Karpas-422 (cell line): ENCODE data around the gene CTNNBL1. TPM values are rescaled to one million over a fixed set of nuclear protein-coding genes. Genes with fewer than 3 reads are reported as not detected.
"Not testable (repeated sequence)": the region's sequence is repeated elsewhere in the genome, so short reads cannot be mapped to it uniquely, and the experiment has no call there.

Experiments used
- DNase-seq: peaks from one replicate; pipeline ENCODE4 v3.0.0-alpha.2; 2015
- H2AFZ ChIP-seq: fragments of 200-600 bp; sonication (generic); 2 replicates; pipeline ENCODE4 v1.6.1; 2014; ENCODE audit warnings: antibody characterized with exemption, low read length, mixed read lengths
- H3K27ac ChIP-seq: fragments of 200-600 bp; sonication (generic); 2 replicates; pipeline ENCODE4 v1.5.1; 2014; ENCODE audit warnings: mild to moderate bottlenecking, low read length, moderate library complexity
- H3K27me3 ChIP-seq: fragments of 200-600 bp; sonication (generic); 2 replicates; pipeline ENCODE4 v1.6.1; 2014; ENCODE audit warnings: low read length, mixed read lengths
- H3K36me3 ChIP-seq: fragments of 200-600 bp; sonication (generic); 2 replicates; pipeline ENCODE4 v1.6.1; 2014; ENCODE audit warnings: low read length, mixed read lengths; ENCODE audit not compliant: insufficient read depth
- H3K4me1 ChIP-seq: fragments of 200-600 bp; sonication (generic); 2 replicates; pipeline ENCODE4 v1.6.1; 2014; ENCODE audit warnings: mild to moderate bottlenecking, low read length, mixed read lengths
- H3K4me2 ChIP-seq: fragments of 200-600 bp; sonication (generic); 2 replicates; pipeline ENCODE4 v1.6.1; 2014; ENCODE audit warnings: low read length, low read depth, mild to moderate bottlenecking; ENCODE audit not compliant: poor library complexity, severe bottlenecking
- H3K4me3 ChIP-seq: fragments of 200-600 bp; sonication (generic); 2 replicates; pipeline ENCODE4 v1.5.1; 2014; ENCODE audit warnings: mild to moderate bottlenecking, antibody characterized with exemption, low read length, mixed read lengths
- H3K79me2 ChIP-seq: fragments of 200-600 bp; sonication (generic); 2 replicates; pipeline ENCODE4 v1.6.1; 2014; ENCODE audit warnings: mild to moderate bottlenecking, low read length, mixed read lengths
- H3K9ac ChIP-seq: fragments of 200-600 bp; sonication (generic); 2 replicates; pipeline ENCODE4 v1.6.0; 2014; ENCODE audit warnings: low read length
- H3K9me2 ChIP-seq: fragments of 200-600 bp; sonication (generic), shearing (Covaris generic); replicated peaks from 2 replicates; pipeline ENCODE4 v1.6.0; 2014; ENCODE audit warnings: mild to moderate bottlenecking, low read length, moderate library complexity; ENCODE audit not compliant: insufficient read depth
- H3K9me3 ChIP-seq: fragments of 300-700, 200-600 bp; sonication (generic); 2 replicates; pipeline ENCODE4 v1.6.1; 2014; ENCODE audit warnings: low read length, mixed read lengths
- H4K20me1 ChIP-seq: fragments of 200-600 bp; sonication (generic); 2 replicates; pipeline ENCODE4 v1.6.1; 2014; ENCODE audit warnings: mild to moderate bottlenecking, antibody characterized with exemption, low read length, low read depth; ENCODE audit not compliant: insufficient read depth
- total RNA-seq: library from RNA; depleted of rRNA; stranded (reverse); fragments of >200 nt; shearing (Covaris generic); gene quantifications from 2 replicates; pipeline ENCODE4 v1.2.3, GENCODE V29; 2014; ENCODE audit warnings: low replicate concordance

Gene CTNNBL1
- total RNA-seq, 1 experiment from 2014 or later = 70.0 TPM

DNA sequence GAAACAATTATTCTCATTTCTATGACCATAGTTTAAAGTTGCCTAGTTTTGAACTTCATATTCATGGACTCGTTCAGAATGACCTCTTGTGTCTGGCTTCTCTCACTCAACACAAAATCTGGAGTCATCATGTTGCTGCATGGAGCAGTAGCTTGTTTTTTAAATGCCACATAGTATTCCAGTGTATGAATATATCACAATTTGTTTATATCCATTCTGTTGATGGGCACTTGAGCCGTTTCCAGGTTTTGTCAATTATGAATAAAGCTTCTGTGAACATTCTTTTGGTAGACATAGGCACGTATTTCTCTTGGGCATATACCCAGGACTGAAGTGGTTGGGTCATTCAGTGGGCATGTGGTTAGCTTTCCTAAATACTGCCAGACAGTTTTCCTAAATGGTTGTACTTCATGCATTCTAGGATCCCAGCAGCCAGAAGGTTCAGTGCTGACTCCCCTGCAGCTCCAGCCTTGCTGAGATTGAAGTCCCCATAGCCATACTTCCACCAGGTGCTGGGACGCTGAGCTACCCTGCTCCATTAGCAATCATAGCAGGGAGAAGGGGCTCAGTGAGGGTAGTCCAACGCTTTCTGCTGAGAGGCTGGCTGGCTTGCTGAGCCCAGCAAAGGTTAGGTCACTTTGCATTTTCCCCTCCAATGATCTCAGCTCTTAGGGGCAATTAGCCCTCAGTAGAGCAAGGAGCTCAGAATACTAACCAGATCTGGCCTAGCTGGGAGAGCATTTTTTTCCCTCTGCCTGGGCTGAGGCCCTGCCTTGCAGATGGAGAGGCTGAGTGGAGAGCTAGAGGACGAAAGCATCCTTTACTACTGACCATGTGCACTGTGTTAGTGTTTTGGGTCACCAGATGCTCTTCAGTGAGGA lies 35.7 kb upstream of the CTNNBL1 start:
- 0 out of 2 replicates have a peak, but pooled peaks cover 3% of the 10 kb centered on the region for H3K27me3 ChIP-seq
- H2AFZ ChIP-seq = peak overlapping the region; percentile 16; the same call in 1 of the 2 replicates
- H3K4me2 ChIP-seq = peak overlapping the region; percentile 53
- no peaks in the 10 kb centered on the region for H3K79me2 ChIP-seq
- DNase-seq = peak; percentile 77
- peaks cover 22% of the 10 kb centered on the region for H3K4me1 ChIP-seq
- H3K9ac ChIP-seq = peak overlapping the region; percentile 52
- H3K9me3 ChIP-seq = no peaks in the 10 kb centered on the region
- H4K20me1 ChIP-seq = no peaks in the 10 kb centered on the region
- H3K4me3 ChIP-seq = peak overlapping the region; percentile 24; the same call in 1 of the 2 replicates
- no peaks in the 10 kb centered on the region for H3K9me2 ChIP-seq
- peak overlapping the region; percentile 41 for H3K27ac ChIP-seq
- no peaks in the 10 kb centered on the region for H3K36me3 ChIP-seq

DNA sequence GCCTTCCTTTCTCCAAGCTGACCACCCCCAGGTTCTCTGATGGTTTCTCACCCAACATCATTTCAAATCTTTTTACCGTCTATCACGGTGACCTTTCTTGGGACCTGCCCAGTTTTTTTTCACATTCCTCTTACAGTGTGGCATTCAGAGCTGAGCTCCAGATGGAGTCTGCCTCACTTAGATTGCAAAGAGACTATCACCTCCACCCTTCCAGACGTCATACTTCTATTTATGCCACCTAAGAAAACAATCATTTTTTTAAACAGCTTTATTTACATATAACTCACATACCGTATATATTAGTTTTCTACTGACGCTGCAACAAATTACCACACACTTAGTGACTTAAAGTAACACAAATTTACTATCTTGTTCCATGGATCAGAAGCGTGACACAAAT lies 32.3 kb upstream of the CTNNBL1 start:
- no peak overlapping the region for H3K4me2 ChIP-seq
- no peaks in the 10 kb centered on the region for H3K36me3 ChIP-seq
- no peak for DNase-seq
- peaks cover 33% of the 10 kb centered on the region for H3K4me1 ChIP-seq
- H3K27ac ChIP-seq = no peak overlapping the region
- no peak overlapping the region for H3K4me3 ChIP-seq
- H4K20me1 ChIP-seq = no peaks in the 10 kb centered on the region
- 0 out of 2 replicates have a peak, but pooled peaks cover 3% of the 10 kb centered on the region for H3K27me3 ChIP-seq
- H3K9me3 ChIP-seq = no peaks in the 10 kb centered on the region
- no peak overlapping the region for H3K9ac ChIP-seq
- H3K79me2 ChIP-seq = no peaks in the 10 kb centered on the region
- no peak overlapping the region for H2AFZ ChIP-seq
- no peaks in the 10 kb centered on the region for H3K9me2 ChIP-seq

DNA sequence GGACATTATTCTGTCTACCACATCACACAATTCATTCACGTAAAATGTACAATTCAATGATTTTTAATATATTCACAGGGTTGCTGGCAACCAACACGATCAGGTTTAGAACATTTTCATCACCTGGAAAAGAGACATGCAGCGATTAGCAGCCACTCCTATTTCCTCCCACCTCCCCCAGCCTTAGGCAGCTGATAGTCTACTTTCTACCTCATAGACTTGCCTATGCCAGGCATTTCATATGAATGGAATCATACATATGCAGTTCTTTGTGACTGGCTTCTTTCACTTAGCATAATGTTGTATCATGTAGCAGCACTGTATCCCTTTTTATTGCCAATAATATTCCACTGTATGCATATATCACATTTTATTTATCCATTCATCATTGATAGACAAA lies 31.5 kb upstream of the CTNNBL1 start:
- H3K79me2 ChIP-seq = no peaks in the 10 kb centered on the region
- no peak for DNase-seq
- H3K9me2 ChIP-seq = no peaks in the 10 kb centered on the region
- no peaks in the 10 kb centered on the region for H3K36me3 ChIP-seq
- H4K20me1 ChIP-seq = no peaks in the 10 kb centered on the region
- no peak overlapping the region for H3K4me2 ChIP-seq
- H3K4me3 ChIP-seq = no peak overlapping the region
- no peaks in the 10 kb centered on the region for H3K9me3 ChIP-seq
- peaks cover 33% of the 10 kb centered on the region for H3K4me1 ChIP-seq
- H3K27me3 ChIP-seq = 0 out of 2 replicates have a peak, but pooled peaks cover 3% of the 10 kb centered on the region
- no peak overlapping the region for H3K27ac ChIP-seq
- no peak overlapping the region for H3K9ac ChIP-seq
- H2AFZ ChIP-seq = no peak overlapping the region

DNA sequence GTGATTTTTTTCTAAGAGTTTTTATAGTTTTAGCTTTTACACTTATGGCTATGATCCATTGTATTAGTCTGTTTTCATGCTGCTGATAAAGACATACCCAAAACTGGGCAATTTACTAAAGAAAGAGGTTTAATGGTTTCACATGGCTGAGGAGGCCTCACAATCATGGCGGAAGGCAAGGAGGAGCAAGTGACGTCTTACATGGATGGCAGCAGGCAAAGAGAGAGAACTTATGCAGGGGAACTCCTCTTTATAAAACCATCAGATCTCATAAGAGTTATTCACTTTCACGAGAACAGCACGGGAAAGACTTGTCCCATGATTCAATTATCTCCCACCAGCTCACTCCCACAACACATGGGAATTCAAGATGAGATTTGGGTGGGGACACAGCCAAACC lies 29.2 kb upstream of the CTNNBL1 start:
- not testable (repeated sequence) for H3K4me2 ChIP-seq, H3K36me3 ChIP-seq, H3K9ac ChIP-seq, H3K9me2 ChIP-seq, H2AFZ ChIP-seq, H3K4me3 ChIP-seq, H4K20me1 ChIP-seq, H3K27me3 ChIP-seq, H3K27ac ChIP-seq, H3K79me2 ChIP-seq, H3K9me3 ChIP-seq, DNase-seq
- peaks cover 14% of the 10 kb centered on the region for H3K4me1 ChIP-seq

DNA sequence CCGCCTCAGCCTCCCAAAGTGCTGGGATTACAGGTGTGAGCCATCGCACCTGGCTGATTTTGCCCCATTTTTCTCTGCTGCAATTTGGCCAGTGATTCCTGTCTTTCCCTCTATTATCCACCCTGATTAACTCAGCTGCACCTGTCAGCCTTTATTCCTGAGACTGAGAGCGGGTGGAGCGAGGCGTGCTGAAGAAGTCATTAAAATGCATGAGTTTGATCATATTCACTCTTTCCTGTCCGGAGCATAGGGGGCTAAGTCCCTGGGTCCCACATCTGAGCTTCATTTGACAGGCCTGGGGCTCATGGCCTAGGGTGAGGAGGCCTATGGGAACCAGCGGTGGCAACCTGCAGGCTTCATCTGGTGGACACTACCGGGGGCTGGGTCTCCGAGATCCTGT lies 25.7 kb upstream of the CTNNBL1 start:
- Histone ChIP-seq H3K27me3 (no peaks in the 10 kb centered on the region), H3K79me2 (no peaks in the 10 kb centered on the region), H3K36me3 (no peaks in the 10 kb centered on the region), H3K4me2 (no peak overlapping the region), H3K9me2 (no peaks in the 10 kb centered on the region), H3K9ac (no peak overlapping the region), H4K20me1 (no peaks in the 10 kb centered on the region), H3K4me1 (peaks cover 11% of the 10 kb centered on the region), H3K4me3 (no peak overlapping the region), H2AFZ (no peak overlapping the region), H3K9me3 (no peaks in the 10 kb centered on the region), H3K27ac (no peak overlapping the region)
- DNase-seq = no peak

DNA sequence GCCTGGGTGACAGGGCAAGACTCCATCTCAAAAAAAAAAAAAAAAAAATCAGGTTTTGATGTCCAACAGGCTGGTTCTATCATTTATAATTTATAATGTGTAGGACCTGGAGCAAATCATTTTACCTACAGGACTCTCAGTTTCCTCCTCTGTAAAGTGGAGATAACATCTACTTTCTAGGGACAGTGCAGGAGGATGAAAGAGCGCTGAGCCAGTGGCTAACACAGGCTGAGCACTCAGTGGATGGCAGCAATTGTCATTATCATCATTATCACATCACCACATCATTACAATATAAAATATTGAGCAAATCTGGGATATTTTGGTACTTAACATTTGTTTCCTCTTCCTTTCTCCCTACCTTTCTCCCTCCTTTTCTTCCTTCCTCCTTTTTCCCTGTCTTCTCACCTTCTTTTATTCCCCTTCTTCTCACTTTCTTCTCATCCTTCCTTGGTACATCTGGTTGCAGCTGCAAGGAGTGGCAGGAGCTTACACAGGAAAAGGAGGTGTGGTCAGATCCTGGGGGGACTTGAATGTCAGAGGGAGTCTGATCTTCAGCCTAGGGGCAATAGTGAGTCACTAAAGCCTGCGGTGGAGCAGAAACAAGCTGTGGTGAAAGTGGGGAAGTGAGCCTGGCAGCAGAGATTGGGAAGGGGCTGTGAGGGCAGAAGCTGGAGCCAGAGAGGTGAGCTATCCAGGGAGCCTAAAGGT lies 24.6 kb upstream of the CTNNBL1 start:
- no peaks in the 10 kb centered on the region for H3K27me3 ChIP-seq
- H3K9me2 ChIP-seq = no peaks in the 10 kb centered on the region
- H3K27ac ChIP-seq = no peak overlapping the region
- no peak overlapping the region for H3K4me2 ChIP-seq
- H3K9ac ChIP-seq = no peak overlapping the region
- no peak overlapping the region for H3K4me3 ChIP-seq
- peaks cover under 1% of the 10 kb centered on the region for H3K4me1 ChIP-seq
- no peaks in the 10 kb centered on the region for H3K9me3 ChIP-seq
- no peak overlapping the region for H2AFZ ChIP-seq
- no peaks in the 10 kb centered on the region for H3K36me3 ChIP-seq
- no peaks in the 10 kb centered on the region for H4K20me1 ChIP-seq
- DNase-seq = no peak
- H3K79me2 ChIP-seq = no peaks in the 10 kb centered on the region

DNA sequence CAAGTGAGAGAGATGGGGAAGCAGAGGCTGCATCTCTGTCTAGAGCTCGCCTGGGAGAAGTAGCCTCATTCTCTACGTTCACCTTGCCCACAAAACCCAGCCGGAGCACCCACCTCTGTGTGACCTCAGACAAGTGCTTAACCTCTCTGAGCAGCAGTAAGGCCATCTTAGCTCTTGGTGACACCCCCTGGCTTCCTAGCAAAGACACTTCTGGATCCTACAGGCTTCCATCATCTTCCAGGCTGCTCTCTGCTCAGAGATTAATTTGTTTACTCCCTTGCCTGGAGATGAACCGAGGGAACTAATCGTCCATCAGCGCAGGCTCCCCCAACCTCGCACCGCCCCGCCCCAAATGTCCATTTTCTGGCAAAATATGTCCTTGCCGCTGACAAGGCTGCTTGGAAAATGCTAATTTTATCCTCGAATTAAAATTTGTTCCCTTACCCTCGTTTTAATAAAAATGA lies 24.0 kb upstream of the CTNNBL1 start:
- no peak for DNase-seq
- no peak overlapping the region for H3K27ac ChIP-seq
- H3K9me2 ChIP-seq = no peaks in the 10 kb centered on the region
- no peaks in the 10 kb centered on the region for H3K79me2 ChIP-seq
- no peak overlapping the region for H3K4me2 ChIP-seq
- H3K4me3 ChIP-seq = no peak overlapping the region
- H2AFZ ChIP-seq = no peak overlapping the region
- H3K4me1 ChIP-seq = no peaks in the 10 kb centered on the region
- no peak overlapping the region for H3K9ac ChIP-seq
- no peaks in the 10 kb centered on the region for H3K27me3 ChIP-seq
- no peaks in the 10 kb centered on the region for H3K9me3 ChIP-seq
- no peaks in the 10 kb centered on the region for H3K36me3 ChIP-seq
- H4K20me1 ChIP-seq = no peaks in the 10 kb centered on the region

DNA sequence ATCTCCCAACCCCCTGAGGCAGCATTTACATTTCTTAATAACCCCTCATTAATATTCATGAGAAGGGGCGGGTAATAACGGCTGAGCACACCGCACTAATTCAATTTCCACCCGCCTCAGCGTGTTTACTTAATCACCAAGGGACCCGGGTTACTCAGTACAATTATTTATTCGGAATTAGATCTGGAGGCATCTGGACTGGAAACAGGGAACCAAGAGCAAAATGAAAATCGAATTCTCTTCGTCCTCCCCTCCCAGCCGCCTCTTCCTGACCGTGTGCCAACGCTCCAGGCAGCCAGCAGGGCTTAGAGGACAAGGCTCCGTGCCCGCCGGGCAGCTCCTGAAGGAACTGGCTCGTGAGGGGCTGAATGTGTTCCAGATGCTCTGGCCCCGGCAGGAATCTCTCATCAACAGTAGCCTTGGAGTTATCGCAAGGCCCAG lies 23.5 kb upstream of the CTNNBL1 start:
- no peaks in the 10 kb centered on the region for H3K9me3 ChIP-seq
- H4K20me1 ChIP-seq = no peaks in the 10 kb centered on the region
- H3K9me2 ChIP-seq = no peaks in the 10 kb centered on the region
- no peaks in the 10 kb centered on the region for H3K4me1 ChIP-seq
- no peak for DNase-seq
- H3K9ac ChIP-seq = no peak overlapping the region
- H3K4me3 ChIP-seq = no peak overlapping the region
- H3K27ac ChIP-seq = no peak overlapping the region
- no peaks in the 10 kb centered on the region for H3K79me2 ChIP-seq
- no peak overlapping the region for H2AFZ ChIP-seq
- H3K27me3 ChIP-seq = no peaks in the 10 kb centered on the region
- no peak overlapping the region for H3K4me2 ChIP-seq
- H3K36me3 ChIP-seq = no peaks in the 10 kb centered on the region
